ENCODE results near the gene GLDC.

- TF ChIP-seq ZNF274 (IDR thresholded peaks at IDR 0.05; ENCODE audit: low read depth, low read length) = no peak
- TF ChIP-seq SUZ12 (IDR thresholded peaks at IDR 0.05; ENCODE audit: extremely low read depth, insufficient read depth, insufficient read length) = no peak
These were observed 52.7 kb downstream of the GLDC start for GRCh38 chr9:6592791-6593190.

Data from NT2/D1 (cell line).